ENCODE data around the gene RPP21. TPM values are rescaled to one million over a fixed set of nuclear protein-coding genes. Genes with fewer than 3 reads are reported as not detected.

RPP21 gene
- total RNA-seq, 1 experiment from 2014 or later: 65.9 TPM

- DNase-seq (ENCODE audit: low spot score): no peak
- CTCF ChIA-PET: no interaction called here
- TF ChIP-seq CTCF (conservative IDR thresholded peaks at IDR 0.05; ENCODE audit: low read depth, low read length) (no peak), EZH2 (IDR thresholded peaks at IDR 0.05; ENCODE audit: borderline replicate concordance, low read depth, low read length, poor library complexity, severe bottlenecking) (no peak)
- no TSS peak for BruUV-seq (replicated peaks)
- H3K4me1 ChIP-seq (ENCODE audit: insufficient read depth, low read length, poor library complexity, severe bottlenecking): peaks cover 22% of the 10 kb centered on the region
- no peaks in the 10 kb centered on the region for H3K9me3 ChIP-seq (ENCODE audit: low read depth, low read length, poor library complexity, severe bottlenecking)
- H3K27me3 ChIP-seq (replicated peaks; ENCODE audit: insufficient read depth, low read depth, low read length, poor library complexity): no peaks in the 10 kb centered on the region
- intact Hi-C loops (cut with micrococcal nuclease; ENCODE audit: unreplicated experiment): loop anchor here (10.0 kb wide), 1 partner anchor 109 kb away; the partner anchor contains the start of gene TRIM26
- H3K27ac ChIP-seq (ENCODE audit: low read depth, low read length, poor library complexity, severe bottlenecking): no peak overlapping the region
- no peak overlapping the region for H3K4me3 ChIP-seq (ENCODE audit: low read depth, low read length, poor library complexity, severe bottlenecking)
- POLR2A ChIA-PET (ENCODE audit: low non-redundant PET): no interaction called here
- H3K36me3 ChIP-seq (ENCODE audit: insufficient read depth, low read length, poor library complexity, severe bottlenecking): no peaks in the 10 kb centered on the region
Measured at GRCh38 chr6:30323806-30324205, 21.1 kb upstream of the RPP21 start.

GRCh38 chr6:30325150-30325872 is 19.6 kb upstream of the RPP21 start:
- Histone ChIP-seq H3K4me1 (ENCODE audit: insufficient read depth, low read length, poor library complexity, severe bottlenecking) (peaks cover 22% of the 10 kb centered on the region), H3K27ac (ENCODE audit: low read depth, low read length, poor library complexity, severe bottlenecking) (peak overlapping the region; percentile 99), H3K4me3 (ENCODE audit: low read depth, low read length, poor library complexity, severe bottlenecking) (peak overlapping the region; percentile 98), H3K36me3 (ENCODE audit: insufficient read depth, low read length, poor library complexity, severe bottlenecking) (peaks cover 6% of the 10 kb centered on the region), H3K27me3 (replicated peaks; ENCODE audit: insufficient read depth, low read depth, low read length, poor library complexity) (no peaks in the 10 kb centered on the region), H3K9me3 (ENCODE audit: low read depth, low read length, poor library complexity, severe bottlenecking) (no peaks in the 10 kb centered on the region)
- peak; percentile 73 for DNase-seq (ENCODE audit: low spot score)
- CTCF ChIA-PET: interaction anchor here (0.6 kb wide), 1 partner anchor 55 kb away, joined by 4 read pairs; no protein-coding TSS in a partner anchor
- TF ChIP-seq EZH2 (IDR thresholded peaks at IDR 0.05; ENCODE audit: borderline replicate concordance, low read depth, low read length, poor library complexity, severe bottlenecking) (no peak), CTCF (conservative IDR thresholded peaks at IDR 0.05; ENCODE audit: low read depth, low read length) (no peak)
- intact Hi-C loops (cut with micrococcal nuclease; ENCODE audit: unreplicated experiment): loop anchor here (10.0 kb wide), 1 partner anchor 111 kb away; the partner anchor contains the start of gene TRIM26
- POLR2A ChIA-PET (ENCODE audit: low non-redundant PET): no interaction called here
- TSS peak; percentile 70 for BruUV-seq (replicated peaks)

- peak overlapping the region; percentile 98 for H3K4me3 ChIP-seq (ENCODE audit: low read depth, low read length, poor library complexity, severe bottlenecking)
- BruUV-seq (replicated peaks): no TSS peak
- TF ChIP-seq CTCF (conservative IDR thresholded peaks at IDR 0.05; ENCODE audit: low read depth, low read length) (no peak), EZH2 (IDR thresholded peaks at IDR 0.05; ENCODE audit: borderline replicate concordance, low read depth, low read length, poor library complexity, severe bottlenecking) (no peak)
- no peaks in the 10 kb centered on the region for H3K9me3 ChIP-seq (ENCODE audit: low read depth, low read length, poor library complexity, severe bottlenecking)
- DNase-seq (ENCODE audit: low spot score): peak; percentile 86
- H3K27ac ChIP-seq (ENCODE audit: low read depth, low read length, poor library complexity, severe bottlenecking): peak overlapping the region; percentile 99
- intact Hi-C loops (cut with micrococcal nuclease; ENCODE audit: unreplicated experiment): loop anchor here (10.0 kb wide), 1 partner anchor 111 kb away; the partner anchor contains the start of gene TRIM26
- CTCF ChIA-PET: interaction anchor here (0.6 to 1.2 kb wide), 4 partner anchors 54 to 1859 kb away, joined by 3 to 4 read pairs (median 4); no protein-coding TSS in a partner anchor
- H3K27me3 ChIP-seq (replicated peaks; ENCODE audit: insufficient read depth, low read depth, low read length, poor library complexity): no peaks in the 10 kb centered on the region
- peaks cover 6% of the 10 kb centered on the region for H3K36me3 ChIP-seq (ENCODE audit: insufficient read depth, low read length, poor library complexity, severe bottlenecking)
- POLR2A ChIA-PET (ENCODE audit: low non-redundant PET): no interaction called here
- peaks cover 22% of the 10 kb centered on the region for H3K4me1 ChIP-seq (ENCODE audit: insufficient read depth, low read length, poor library complexity, severe bottlenecking)
Measured at GRCh38 chr6:30325873-30326525, 19.0 kb upstream of the RPP21 start.

All from A673 (cell line).